Neural progenitor cell (in vitro differentiated cells): ENCODE data around the gene SIPA1L3.

Experiments
- CTCF ChIP-seq: fragments of 200-600 bp; sonication (generic); IDR thresholded peaks from 2 replicates; pipeline ENCODE4 v1.5.1; 2017; ENCODE audit warnings: antibody characterized with exemption, mild to moderate bottlenecking
- EZH2 ChIP-seq: fragments of 200-600 bp; sonication (generic); IDR thresholded peaks from 2 replicates; pipeline ENCODE4 v1.6.1; 2017; ENCODE audit warnings: antibody characterized with exemption, mild to moderate bottlenecking, moderate library complexity
- EZH2phosphoT487 ChIP-seq: fragments of 200-600 bp; sonication (generic); IDR thresholded peaks from 2 replicates; pipeline ENCODE4 v1.6.1; 2017; ENCODE audit warnings: antibody characterized with exemption

- TF ChIP-seq CTCF (no peak), EZH2phosphoT487 (no peak), EZH2 (no peak)
These were observed 52.7 kb downstream of the SIPA1L3 start for GRCh38 chr19:37959665-37960114.
